Spleen (tissue), 7 donors: ENCODE results near the gene PITPNC1.
A peak's percentile ranks its signal among the peaks of the same experiment; 100 is the strongest.

ENCODE experiments used
- CTCF ChIP-seq, 11 experiments: fragments of 200-600 bp in 7 of 11; fragments of 450-650 bp in 4 of 11; sonication (generic) in 4 of 11; IDR thresholded peaks in 8 of 11; conservative IDR thresholded peaks in 3 of 11; 1 replicate in 7 of 11; 2 replicates in 4 of 11; pipeline versions ENCODE4 v1.4.0 to v1.8.0; 2016 to 2021; ENCODE audit warnings: antibody characterized with exemption in 11 of 11, inconsistent platforms in 4 of 11, mild to moderate bottlenecking in 1 of 11
- POLR2A ChIP-seq, 3 donors: fragments of 450-650 bp; IDR thresholded peaks; one replicate each; pipeline ENCODE4 v1.5.1; 2017; ENCODE audit warnings: antibody characterized with exemption in 3 of 3, mild to moderate bottlenecking in 1 of 3
- POLR2AphosphoS5 ChIP-seq, 3 donors: sonication (generic); formaldehyde crosslinking; IDR thresholded peaks; one replicate each; pipeline ENCODE4 v1.5.1; 2017; ENCODE audit warnings: antibody characterized with exemption in 3 of 3
- donor health status: DM: no; HTN: no; CAD: no; lungs with moderate emphysema.
- donor health status: DM: no; HTN: no; CAD: no.
- donor health status: DM: no; HTN: no; CAD: no.

- TF ChIP-seq CTCF (IDR thresholded peaks at IDR 0.05 in 8 of 11, conservative IDR thresholded peaks at IDR 0.05 in 3 of 11) (no peak), POLR2AphosphoS5 (IDR thresholded peaks at IDR 0.05) (peak in 2 of 3 donors; percentile 58 to 62), POLR2A (IDR thresholded peaks at IDR 0.05) (peak in 1 of 3 donors; percentile 19)
Observed at GRCh38 chr17:67434061-67434525, 57.0 kb downstream of the PITPNC1 start.
